ENCODE measurements around the gene SNRPA.

Gene SNRPA

DNA sequence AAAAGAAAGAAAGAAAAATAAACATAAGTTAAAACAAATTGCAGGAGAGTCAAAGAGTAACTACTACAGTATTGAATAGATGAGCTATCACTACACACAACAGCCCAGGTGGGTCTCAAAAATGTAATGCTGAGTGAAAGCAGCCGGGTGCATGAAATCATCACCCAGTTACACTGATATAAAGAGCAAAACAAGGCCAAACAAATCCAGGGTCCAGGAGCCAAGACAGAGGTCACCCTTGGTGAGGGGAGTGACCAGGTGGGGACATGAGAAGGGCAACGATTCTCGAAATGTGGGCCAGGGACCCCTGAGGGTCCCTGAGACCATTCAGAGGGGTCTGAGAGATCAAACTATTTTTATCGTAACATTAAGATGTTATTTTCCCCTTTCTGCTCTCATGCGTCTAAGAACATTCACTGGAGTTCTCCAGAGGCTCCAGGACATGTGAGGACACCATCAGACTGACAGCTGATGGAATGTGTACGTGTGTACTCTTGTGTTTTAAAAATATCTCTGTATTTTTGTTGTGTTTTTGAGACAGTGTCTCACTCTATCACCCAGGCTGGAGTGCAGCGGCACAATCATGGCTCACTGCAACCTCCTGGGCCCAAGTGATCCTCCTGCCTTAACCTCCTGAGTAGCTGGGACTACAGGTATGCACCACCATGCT lies 44.9 kb upstream of the SNRPA start:
- Histone ChIP-seq H3K9me2 (replicated peaks; ENCODE audit: low read depth, low read length) (no peaks in the 10 kb centered on the region), H3K4me3 (ENCODE audit: low read length, poor library complexity, severe bottlenecking) (no peak overlapping the region), H3K4me2 (ENCODE audit: low read depth, low read length, poor library complexity, severe bottlenecking) (no peak overlapping the region), H3F3A (ENCODE audit: low read depth) (no peaks in the 10 kb centered on the region), H3K27me3 (ENCODE audit: insufficient read depth, low read length, poor library complexity, severe bottlenecking) (no peaks in the 10 kb centered on the region), H3K79me2 (ENCODE audit: insufficient read depth, low read length) (no peaks in the 10 kb centered on the region), H3K4me1 (ENCODE audit: insufficient read depth, low read length, poor library complexity, severe bottlenecking) (no peaks in the 10 kb centered on the region), H3K9me3 (ENCODE audit: insufficient read depth, low read depth, low read length) (no peaks in the 10 kb centered on the region), H4K20me1 (ENCODE audit: insufficient read depth, low read length, poor library complexity, severe bottlenecking) (no peaks in the 10 kb centered on the region), H2AFZ (ENCODE audit: low read length) (no peak overlapping the region), H3K36me3 (ENCODE audit: insufficient read depth, low read length) (peaks cover 13% of the 10 kb centered on the region; the same call in 1 of the 2 replicates), H3K9ac (ENCODE audit: low read depth, low read length, poor library complexity, severe bottlenecking) (no peak overlapping the region)
- TF ChIP-seq EZH2phosphoT487 (IDR thresholded peaks at IDR 0.05; ENCODE audit: borderline replicate concordance) = no peak
- TF ChIP-seq CTCF (conservative IDR thresholded peaks at IDR 0.05; ENCODE audit: low read length) = no peak

- no peaks in the 10 kb centered on the region for H3F3A ChIP-seq (ENCODE audit: low read depth)
- no peaks in the 10 kb centered on the region for H3K9me2 ChIP-seq (replicated peaks; ENCODE audit: low read depth, low read length)
- H3K4me2 ChIP-seq (ENCODE audit: low read depth, low read length, poor library complexity, severe bottlenecking) = no peak overlapping the region
- no peak overlapping the region for H2AFZ ChIP-seq (ENCODE audit: low read length)
- H3K9ac ChIP-seq (ENCODE audit: low read depth, low read length, poor library complexity, severe bottlenecking) = no peak overlapping the region
- no peaks in the 10 kb centered on the region for H4K20me1 ChIP-seq (ENCODE audit: insufficient read depth, low read length, poor library complexity, severe bottlenecking)
- H3K79me2 ChIP-seq (ENCODE audit: insufficient read depth, low read length) = no peaks in the 10 kb centered on the region
- no peaks in the 10 kb centered on the region for H3K27me3 ChIP-seq (ENCODE audit: insufficient read depth, low read length, poor library complexity, severe bottlenecking)
- peaks cover 10% of the 10 kb centered on the region; the same call in 1 of the 2 replicates for H3K36me3 ChIP-seq (ENCODE audit: insufficient read depth, low read length)
- no peaks in the 10 kb centered on the region for H3K4me1 ChIP-seq (ENCODE audit: insufficient read depth, low read length, poor library complexity, severe bottlenecking)
- no peaks in the 10 kb centered on the region for H3K9me3 ChIP-seq (ENCODE audit: insufficient read depth, low read depth, low read length)
- no peak for TF ChIP-seq CTCF (conservative IDR thresholded peaks at IDR 0.05; ENCODE audit: low read length)
- no peak for TF ChIP-seq EZH2phosphoT487 (IDR thresholded peaks at IDR 0.05; ENCODE audit: borderline replicate concordance)
- no peak overlapping the region for H3K4me3 ChIP-seq (ENCODE audit: low read length, poor library complexity, severe bottlenecking)
These were observed 43.4 kb upstream of the SNRPA start for GRCh38 chr19:40707615-40708014.

DNA sequence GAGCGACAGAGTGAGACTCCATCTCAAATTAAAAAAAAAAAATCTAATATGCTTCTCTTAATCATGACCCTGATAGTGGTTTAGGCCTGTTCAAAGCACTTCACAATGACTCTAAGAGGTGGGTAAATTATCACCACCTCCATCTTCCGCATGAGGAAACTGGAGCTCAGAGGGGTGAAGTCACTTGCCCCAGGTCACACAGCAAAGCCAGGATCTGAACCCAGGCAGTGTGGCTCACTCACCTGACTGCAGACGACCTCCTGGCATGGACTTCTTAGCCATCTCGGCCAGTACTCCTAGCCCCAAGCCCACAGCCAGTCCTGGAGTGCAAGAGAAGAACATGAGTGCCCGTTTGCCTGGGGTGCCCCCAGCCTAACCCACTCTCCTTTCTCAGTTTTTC lies 41.2 kb upstream of the SNRPA start:
- H4K20me1 ChIP-seq (ENCODE audit: insufficient read depth, low read length, poor library complexity, severe bottlenecking) = no peaks in the 10 kb centered on the region
- no peak overlapping the region for H3K4me2 ChIP-seq (ENCODE audit: low read depth, low read length, poor library complexity, severe bottlenecking)
- no peaks in the 10 kb centered on the region for H3K27me3 ChIP-seq (ENCODE audit: insufficient read depth, low read length, poor library complexity, severe bottlenecking)
- peaks cover 8% of the 10 kb centered on the region for H3K4me1 ChIP-seq (ENCODE audit: insufficient read depth, low read length, poor library complexity, severe bottlenecking)
- H3K79me2 ChIP-seq (ENCODE audit: insufficient read depth, low read length) = peaks cover 5% of the 10 kb centered on the region; the same call in 1 of the 2 replicates
- peaks cover 4% of the 10 kb centered on the region; the same call in 1 of the 2 replicates for H3K36me3 ChIP-seq (ENCODE audit: insufficient read depth, low read length)
- H3K9me3 ChIP-seq (ENCODE audit: insufficient read depth, low read depth, low read length) = no peaks in the 10 kb centered on the region
- H3K4me3 ChIP-seq (ENCODE audit: low read length, poor library complexity, severe bottlenecking) = no peak overlapping the region
- no peak for TF ChIP-seq EZH2phosphoT487 (IDR thresholded peaks at IDR 0.05; ENCODE audit: borderline replicate concordance)
- TF ChIP-seq CTCF (conservative IDR thresholded peaks at IDR 0.05; ENCODE audit: low read length) = no peak
- H2AFZ ChIP-seq (ENCODE audit: low read length) = no peak overlapping the region
- H3K9ac ChIP-seq (ENCODE audit: low read depth, low read length, poor library complexity, severe bottlenecking) = no peak overlapping the region
- H3K9me2 ChIP-seq (replicated peaks; ENCODE audit: low read depth, low read length) = no peaks in the 10 kb centered on the region
- H3F3A ChIP-seq (ENCODE audit: low read depth) = no peaks in the 10 kb centered on the region

Measured in Loucy (cell line).